ENCODE results near the gene EPHA8.

GRCh38 chr1:22636353-22636752 is 73.1 kb downstream of the EPHA8 start, which contains the start of gene C1QA:
- no peak for TF ChIP-seq CTCF (IDR thresholded peaks at IDR 0.05; ENCODE audit: insufficient read depth, low read depth, low read length)
- TF ChIP-seq EZH2 (IDR thresholded peaks at IDR 0.05; ENCODE audit: insufficient read depth, low read length), result no peak

All from astrocyte (in vitro differentiated cells and primary cell).